Fibroblast of lung (primary cell): ENCODE measurements around the gene TSPYL1.

ENCODE experiments used
- CTCF ChIP-seq, 2 donors: IDR thresholded peaks in 1 of 2; conservative IDR thresholded peaks in 1 of 2; 1 replicate in 1 of 2; 2 replicates in 1 of 2; pipeline ENCODE4 v1.5.1; 2011 to 2012; ENCODE audit warnings: low read length in 2 of 2, control low read depth in 1 of 2, inconsistent platforms in 1 of 2, low read depth in 1 of 2, mild to moderate bottlenecking in 1 of 2
- EZH2 ChIP-seq: IDR thresholded peaks from 2 replicates; pipeline ENCODE4 v1.5.1; 2012; ENCODE audit warnings: low read length, control low read depth, mild to moderate bottlenecking; ENCODE audit errors: missing control alignments

DNA sequence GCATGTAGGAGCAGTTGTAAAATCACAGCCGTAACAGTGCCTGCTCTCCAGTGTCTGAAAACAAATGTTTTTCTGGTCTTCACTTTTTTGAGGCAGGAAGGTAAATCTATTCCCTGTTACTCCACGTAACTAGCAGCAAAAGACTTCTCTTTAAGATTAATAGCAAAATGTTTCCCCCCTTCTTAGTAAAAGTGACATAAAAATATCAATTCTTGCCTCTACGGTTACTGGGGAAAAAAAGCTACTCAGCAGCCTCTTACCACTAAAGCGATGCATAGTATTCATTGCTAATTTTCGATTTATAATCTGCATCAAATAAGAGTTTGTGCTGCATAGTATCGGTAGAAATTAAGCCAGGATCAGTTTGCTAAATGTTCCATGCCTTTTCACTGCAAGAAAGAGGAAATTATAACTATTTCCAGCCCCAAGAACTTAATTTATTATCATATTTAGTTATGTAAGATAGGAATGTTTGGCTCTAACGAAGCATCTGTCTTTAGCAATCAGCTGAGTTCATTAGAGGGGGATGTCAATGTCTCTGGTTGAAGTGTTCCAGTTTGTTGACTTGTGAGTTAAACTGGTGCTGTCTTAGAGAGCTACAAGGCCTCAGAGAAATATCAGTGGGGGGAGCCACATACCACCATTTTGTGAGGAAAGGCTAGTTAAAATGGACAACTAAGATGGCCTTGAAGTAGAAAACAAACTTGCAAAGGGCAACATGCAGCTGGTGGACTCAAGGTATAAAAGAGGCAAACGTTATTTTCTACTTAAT is 617 bp upstream of the TSPYL1 start:
- no peak for TF ChIP-seq CTCF (conservative IDR thresholded peaks at IDR 0.05 in 1 of 2, IDR thresholded peaks at IDR 0.05 in 1 of 2; ENCODE audit: low read depth in 1 of 2, low read length in 2 of 2)
- TF ChIP-seq EZH2, result no peak
